HuH-7 (cell line): ENCODE data around the gene FANCC.
"Not testable (repeated sequence)": the region's sequence is repeated elsewhere in the genome, so short reads cannot be mapped to it uniquely, and the experiment has no call there.

Experiments used
- DNase-seq: peaks from one replicate; pipeline ENCODE4 v3.0.0; 2011; ENCODE audit warnings: low spot score

FANCC gene

DNA sequence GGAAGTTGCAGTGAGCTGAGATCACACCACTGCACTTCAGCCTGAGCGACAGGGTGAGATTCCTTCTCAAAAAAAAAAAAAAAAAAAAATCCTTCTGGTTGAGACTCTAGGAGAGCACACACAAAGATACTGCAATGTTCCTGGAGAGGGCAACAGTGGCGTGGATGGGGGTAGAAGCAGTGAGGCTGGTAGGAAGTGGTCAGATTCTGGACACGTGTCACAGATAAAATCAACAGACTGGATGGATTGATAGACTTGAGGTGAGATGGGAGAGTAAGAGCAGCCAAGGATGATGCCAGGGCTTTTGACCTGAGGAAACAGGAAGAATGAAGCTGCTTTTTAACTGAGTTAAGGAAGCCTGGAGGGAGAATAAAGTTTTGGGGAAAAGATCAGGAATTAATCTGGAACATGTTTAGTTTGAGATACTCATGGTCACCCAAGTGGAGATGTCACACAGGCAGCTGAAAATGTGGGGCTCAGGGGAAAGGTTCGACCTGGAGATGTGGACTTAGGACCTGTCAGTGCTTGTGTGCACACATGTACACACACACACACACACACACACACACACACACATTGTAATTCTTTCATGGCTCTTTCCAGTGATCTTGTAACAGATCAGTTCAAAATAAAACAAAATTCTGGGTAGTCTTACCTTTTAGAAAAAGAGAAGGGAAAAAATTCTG, 88.1 kb downstream of the FANCC start:
- DNase-seq: no peak

DNA sequence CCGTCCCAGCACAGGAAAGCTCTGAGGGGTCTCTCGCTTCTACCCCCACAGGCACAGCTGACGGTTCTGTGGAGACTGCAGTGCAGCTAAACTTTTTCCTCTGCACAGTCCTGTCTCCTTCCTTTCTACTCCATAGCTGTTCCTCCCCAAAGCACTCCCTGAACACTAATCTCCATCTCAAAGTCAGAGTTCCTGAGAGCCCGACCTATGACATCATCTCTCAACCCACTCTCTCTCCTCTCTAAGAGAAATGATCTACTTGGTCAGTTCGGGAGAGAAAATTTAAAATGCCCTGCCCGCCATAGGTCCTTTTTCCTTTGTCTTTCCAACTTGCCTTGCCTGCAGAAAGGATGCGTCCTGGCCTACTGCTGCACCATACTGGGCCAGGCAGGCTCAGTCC, 90.6 kb downstream of the FANCC start:
- DNase-seq: no peak

- DNase-seq: no peak
Measured at GRCh38 chr9:95225726-95226106, 91.8 kb downstream of the FANCC start.

DNA sequence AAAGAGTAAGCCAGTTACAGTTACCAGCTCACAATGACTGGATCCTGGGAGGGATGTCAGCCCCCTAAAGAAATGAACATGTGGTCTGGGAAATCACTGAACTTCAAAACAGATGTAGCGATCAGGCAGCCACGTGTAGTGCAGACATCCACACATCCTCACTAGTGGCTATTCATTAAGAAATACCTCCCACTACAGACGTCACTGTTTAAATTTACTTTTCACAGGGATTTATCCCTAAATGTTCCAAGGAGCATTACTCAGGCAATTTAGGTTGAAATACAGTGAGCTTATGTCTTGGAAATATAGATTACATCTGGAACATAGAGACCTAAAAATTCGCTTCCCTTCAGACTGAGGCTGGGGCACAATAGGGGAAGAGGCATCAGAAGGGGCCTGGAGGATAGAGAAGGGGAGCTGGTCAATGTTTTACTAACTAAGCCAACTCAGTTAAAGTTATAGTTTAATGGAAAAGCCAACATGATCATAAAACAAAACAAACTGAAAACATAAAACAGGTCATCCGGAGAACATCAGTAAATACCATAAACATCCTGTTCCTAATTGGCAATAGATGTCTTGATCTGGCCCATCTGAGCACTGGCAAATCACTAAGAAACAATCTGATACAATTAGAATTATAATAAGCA, 92.3 kb downstream of the FANCC start:
- no peak for DNase-seq

DNA sequence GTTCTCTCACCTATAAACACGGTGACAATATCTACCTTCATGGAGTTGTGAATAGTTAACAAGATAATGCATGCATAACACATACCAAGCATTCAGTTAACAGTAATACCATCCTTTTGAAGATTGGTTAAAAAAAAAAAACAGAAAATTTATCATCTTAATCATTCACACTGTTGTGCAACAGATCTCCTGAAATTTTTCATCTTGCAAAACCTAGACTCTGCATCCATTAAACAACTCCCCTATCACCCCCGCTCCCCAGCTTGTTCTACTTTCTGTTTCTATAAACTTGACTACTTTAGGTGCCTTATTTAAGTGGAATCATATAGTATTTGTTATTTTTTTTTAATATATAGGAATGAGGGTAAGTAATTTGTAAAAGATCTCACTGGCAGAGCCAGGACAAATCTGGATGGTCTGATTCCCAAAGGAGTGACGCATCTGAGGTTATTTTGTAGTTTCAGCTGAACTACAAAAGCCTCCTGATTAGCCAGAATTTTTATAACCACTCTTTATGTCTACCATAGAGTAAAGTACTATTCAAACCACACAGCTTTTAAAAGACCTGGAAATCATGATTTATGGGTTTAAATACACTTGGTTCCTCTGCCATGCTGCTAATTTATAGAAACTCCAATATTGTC, 93.0 kb downstream of the FANCC start:
- no peak for DNase-seq

- not testable (repeated sequence) for DNase-seq
Measured at GRCh38 chr9:95220352-95220751, 97.2 kb downstream of the FANCC start.

DNA sequence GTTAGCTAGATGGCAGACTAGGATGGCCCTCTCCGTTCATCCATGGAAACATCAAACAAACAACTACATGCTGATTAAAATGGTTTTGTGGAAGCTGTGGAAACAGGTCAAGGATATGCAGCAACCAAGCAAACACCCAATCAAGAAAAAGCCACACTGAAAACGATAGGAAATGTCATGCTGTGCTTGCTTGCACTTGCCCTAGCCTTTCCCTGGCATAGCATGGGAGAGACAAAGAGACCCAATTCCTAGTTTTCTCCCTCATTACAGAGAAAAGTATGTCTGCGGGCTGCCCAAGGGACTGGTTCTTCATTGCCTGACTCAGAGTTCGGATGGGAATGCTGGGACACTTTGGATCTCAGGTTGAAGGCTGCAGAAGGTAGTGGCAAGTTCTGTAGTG, 98.7 kb downstream of the FANCC start:
- DNase-seq: no peak

DNA sequence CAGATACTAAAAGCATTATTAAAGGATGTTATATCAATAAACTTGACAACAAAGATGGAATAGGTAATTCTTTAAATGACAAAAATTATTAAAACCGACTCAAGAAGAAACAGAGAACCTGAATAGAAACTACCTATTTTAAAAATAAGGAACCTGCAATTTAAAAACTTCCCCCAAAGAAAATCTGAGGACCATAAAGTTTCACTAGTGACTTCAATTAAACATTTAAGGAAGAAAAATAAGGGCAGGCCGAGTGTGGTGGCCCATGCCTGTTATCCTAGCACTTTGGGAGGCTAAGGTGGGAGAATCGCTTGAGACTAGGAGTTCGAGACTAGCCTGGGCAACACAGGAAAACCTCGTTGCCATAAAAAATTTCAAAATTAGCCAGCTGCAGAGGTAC, 99.6 kb downstream of the FANCC start:
- no peak for DNase-seq

GRCh38 chr9:95215336-95215898, 102.1 kb downstream of the FANCC start:
- DNase-seq: no peak

GRCh38 chr9:95213117-95213516, 104.4 kb downstream of the FANCC start:
- no peak for DNase-seq

GRCh38 chr9:95211028-95211427, 106.5 kb downstream of the FANCC start:
- no peak for DNase-seq

DNA sequence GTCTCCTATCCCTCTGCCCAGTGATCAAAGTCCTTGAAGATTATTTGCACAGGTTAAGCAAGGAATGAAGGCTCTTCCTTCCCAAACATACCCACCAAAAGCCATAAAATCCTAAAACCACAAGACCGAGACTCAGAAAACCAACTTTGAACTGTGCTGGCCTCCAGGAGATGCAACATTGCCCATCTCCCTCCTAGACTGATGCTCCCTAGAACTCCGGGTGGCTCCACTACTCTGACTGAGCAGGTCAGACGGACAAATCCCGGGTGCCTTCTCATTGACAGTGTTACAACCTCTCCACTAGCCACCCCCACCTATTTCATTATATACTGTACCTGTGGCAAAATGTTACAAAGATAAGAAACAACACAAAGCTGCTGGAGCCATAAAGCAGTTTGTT, 110.1 kb downstream of the FANCC start:
- DNase-seq: no peak

DNA sequence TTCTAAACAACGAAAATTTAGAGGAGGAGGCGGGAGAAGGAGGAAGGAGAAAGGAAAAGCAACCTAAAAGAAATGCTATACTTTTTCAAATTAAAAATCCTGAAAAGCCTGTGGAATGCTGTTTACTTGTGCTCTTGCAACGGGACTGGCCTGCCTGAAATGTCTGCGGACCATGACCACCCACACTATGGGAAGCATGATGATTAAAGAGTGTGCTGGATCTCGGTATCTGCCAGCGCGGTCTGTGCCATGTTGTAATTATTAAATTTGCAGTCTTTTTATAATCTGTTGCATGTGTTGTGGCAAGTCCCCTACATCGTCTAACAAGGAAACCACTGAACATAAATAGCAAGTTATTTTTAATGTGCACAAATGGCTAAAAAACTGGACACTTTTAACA, 111.4 kb downstream of the FANCC start:
- no peak for DNase-seq

- DNase-seq: no peak
Measured at GRCh38 chr9:95204710-95205109, 112.8 kb downstream of the FANCC start.

DNA sequence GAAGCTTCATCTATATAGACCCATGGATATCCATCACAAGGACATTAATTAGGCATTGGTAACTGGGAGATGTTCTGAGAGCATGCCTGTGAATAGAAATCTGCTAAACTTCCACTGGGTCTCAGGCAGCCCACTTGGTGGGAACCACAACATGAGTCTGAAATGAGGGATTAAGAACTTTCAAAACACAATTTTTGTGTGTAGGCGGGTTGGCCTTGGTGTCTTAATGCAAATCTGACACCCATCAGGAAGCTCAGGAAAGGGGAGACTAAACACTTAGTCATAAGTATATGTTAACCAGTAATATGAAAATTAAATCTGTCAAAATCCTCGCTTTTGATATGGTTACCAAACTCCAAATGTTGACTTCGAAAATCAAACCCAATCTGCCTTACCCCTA, 113.2 kb downstream of the FANCC start:
- DNase-seq: no peak

- not testable (repeated sequence) for DNase-seq
Measured at GRCh38 chr9:95203019-95203418, 114.5 kb downstream of the FANCC start.

GRCh38 chr9:95202076-95202681, 115.3 kb downstream of the FANCC start:
- DNase-seq: no peak

- DNase-seq: no peak
Measured at GRCh38 chr9:95201206-95201605, 116.3 kb downstream of the FANCC start.

- no peak for DNase-seq
Measured at GRCh38 chr9:95197692-95198271, 119.7 kb downstream of the FANCC start.

DNA sequence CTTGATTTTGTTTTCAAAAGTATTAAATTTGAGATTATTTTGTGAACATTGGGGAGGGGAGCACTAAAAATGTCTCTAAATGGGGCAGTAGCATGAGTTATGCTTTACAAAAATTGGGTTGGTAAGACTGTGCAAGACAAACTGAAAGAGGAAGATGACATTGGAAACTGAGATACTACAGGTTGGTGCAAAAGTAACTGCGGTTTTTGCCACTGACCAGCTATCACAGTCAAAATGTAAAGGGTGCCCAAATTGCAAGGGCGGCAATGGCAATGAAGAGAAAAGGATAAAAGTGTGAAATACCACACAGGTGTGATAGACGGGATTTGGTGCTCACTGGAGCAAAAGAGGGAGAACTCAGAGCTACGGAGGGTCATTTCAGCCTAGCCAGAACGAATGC, 124.0 kb downstream of the FANCC start:
- no peak for DNase-seq

GRCh38 chr9:95193067-95193466, 124.4 kb downstream of the FANCC start:
- DNase-seq: no peak

DNA sequence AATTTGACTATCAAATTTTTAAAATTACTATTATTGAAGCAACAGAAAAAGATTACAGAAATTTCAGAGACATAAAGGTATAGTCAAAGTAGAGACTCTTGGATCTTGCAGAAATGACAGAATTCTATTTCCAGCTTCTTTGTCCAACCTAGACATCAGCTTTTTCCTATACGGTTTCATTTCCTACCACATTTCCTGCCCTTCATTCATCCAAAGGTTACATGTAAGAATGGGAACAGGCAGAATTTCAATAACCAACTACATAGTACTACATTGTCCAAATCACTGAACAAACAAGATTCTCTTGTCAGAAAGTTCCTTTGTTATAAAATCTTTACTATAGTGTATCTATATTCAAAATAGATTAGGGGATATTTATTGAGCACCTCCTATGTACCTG, 124.9 kb downstream of the FANCC start:
- DNase-seq: no peak
